ENCODE data around the gene DOCK2.
"Not testable (repeated sequence)": the region's sequence is repeated elsewhere in the genome, so short reads cannot be mapped to it uniquely, and the experiment has no call there.

Gene DOCK2

GRCh38 chr5:170078931-170079330 is 441.9 kb downstream of the DOCK2 start:
- TF ChIP-seq, protein P1, sequence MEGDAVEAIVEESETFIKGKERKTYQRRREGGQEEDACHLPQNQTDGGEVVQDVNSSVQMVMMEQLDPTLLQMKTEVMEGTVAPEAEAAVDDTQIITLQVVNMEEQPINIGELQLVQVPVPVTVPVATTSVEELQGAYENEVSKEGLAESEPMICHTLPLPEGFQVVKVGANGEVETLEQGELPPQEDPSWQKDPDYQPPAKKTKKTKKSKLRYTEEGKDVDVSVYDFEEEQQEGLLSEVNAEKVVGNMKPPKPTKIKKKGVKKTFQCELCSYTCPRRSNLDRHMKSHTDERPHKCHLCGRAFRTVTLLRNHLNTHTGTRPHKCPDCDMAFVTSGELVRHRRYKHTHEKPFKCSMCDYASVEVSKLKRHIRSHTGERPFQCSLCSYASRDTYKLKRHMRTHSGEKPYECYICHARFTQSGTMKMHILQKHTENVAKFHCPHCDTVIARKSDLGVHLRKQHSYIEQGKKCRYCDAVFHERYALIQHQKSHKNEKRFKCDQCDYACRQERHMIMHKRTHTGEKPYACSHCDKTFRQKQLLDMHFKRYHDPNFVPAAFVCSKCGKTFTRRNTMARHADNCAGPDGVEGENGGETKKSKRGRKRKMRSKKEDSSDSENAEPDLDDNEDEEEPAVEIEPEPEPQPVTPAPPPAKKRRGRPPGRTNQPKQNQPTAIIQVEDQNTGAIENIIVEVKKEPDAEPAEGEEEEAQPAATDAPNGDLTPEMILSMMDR (conservative IDR thresholded peaks at IDR 0.05), result no peak

DNA sequence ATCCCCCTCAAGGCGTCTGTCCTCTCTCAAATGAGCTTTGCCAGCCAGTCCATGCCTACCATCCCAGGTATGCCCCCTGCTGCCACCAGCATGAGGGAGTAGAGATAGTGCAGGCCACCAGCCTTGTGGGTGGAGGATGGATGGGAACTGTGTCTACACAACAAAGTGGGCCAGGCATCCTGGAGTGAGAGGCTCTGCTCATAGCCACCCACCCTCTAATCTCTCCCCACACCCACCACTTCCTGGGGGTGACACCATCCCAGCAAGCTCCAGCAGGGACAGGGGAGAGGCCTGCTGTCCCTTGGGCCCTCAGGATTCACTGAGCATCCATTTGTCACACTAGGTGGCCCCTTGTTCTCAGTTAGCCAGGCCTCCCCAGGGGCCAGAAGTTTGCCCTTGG is 443.1 kb downstream of the DOCK2 start:
- H3K27ac ChIP-seq, result no peak overlapping the region
- TF ChIP-seq, protein P1 (conservative IDR thresholded peaks at IDR 0.05), result no peak

More at GRCh38 chr5:170078931-170079330, 441.9 kb downstream of the DOCK2 start:
- H3K27ac ChIP-seq, result no peak overlapping the region

DNA sequence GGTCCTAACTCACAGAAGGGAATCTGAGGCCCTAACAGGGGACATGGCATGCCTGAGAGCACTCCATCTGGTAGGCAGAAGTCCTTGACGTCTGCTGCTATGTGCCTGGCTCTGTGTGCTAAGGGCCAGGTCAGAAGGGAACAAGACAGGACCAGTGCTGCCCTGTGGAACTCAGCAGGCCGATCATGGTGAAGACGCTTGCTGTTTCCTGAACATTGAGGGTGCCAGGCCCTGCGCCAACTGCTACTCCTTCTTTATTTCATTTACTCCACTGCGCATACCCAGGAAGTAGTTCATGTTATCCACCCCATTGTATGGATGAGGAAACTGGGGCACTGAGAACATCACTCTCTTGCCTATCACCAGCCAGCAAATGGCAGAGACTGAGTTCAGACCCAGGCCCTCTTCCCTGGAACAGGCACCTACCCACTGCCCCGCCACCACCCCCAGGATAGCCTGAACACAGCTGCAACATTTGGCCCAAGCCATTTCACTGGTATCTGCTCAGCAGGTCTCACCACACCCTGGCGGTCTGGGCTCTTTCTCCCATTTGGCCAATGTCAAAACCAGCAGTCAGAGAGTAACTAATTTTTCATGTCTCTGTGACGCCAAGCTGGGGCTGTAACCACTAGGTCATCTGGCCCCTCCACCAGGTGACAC is 443.8 kb downstream of the DOCK2 start:
- TF ChIP-seq, protein P1 (conservative IDR thresholded peaks at IDR 0.05), result no peak
- H3K27ac ChIP-seq, result no peak overlapping the region

DNA sequence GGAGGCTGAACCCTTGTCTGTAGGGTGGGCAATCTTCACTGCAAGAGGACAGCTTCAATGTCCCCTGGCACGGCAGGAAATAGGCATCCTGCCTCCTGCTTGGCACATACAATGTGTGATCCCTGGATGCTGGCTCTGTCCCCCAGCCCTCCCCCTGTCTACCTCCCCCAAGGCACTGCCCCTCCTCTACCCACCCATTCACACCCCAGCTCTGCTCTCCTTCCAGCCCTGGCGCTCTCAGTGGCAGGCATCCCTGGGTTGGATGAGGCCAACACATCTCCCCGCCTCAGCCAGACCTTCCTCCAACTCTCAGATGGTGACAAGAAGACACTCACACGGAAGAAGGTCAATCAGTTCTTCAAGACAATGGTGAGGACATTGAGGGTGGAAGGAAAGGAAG is 444.5 kb downstream of the DOCK2 start:
- TF ChIP-seq, protein P1 (conservative IDR thresholded peaks at IDR 0.05), result no peak
- H3K27ac ChIP-seq, result no peak overlapping the region

GRCh38 chr5:170082701-170083100 is 445.6 kb downstream of the DOCK2 start:
- TF ChIP-seq, protein P1 (conservative IDR thresholded peaks at IDR 0.05), result no peak
- no peak overlapping the region for H3K27ac ChIP-seq

DNA sequence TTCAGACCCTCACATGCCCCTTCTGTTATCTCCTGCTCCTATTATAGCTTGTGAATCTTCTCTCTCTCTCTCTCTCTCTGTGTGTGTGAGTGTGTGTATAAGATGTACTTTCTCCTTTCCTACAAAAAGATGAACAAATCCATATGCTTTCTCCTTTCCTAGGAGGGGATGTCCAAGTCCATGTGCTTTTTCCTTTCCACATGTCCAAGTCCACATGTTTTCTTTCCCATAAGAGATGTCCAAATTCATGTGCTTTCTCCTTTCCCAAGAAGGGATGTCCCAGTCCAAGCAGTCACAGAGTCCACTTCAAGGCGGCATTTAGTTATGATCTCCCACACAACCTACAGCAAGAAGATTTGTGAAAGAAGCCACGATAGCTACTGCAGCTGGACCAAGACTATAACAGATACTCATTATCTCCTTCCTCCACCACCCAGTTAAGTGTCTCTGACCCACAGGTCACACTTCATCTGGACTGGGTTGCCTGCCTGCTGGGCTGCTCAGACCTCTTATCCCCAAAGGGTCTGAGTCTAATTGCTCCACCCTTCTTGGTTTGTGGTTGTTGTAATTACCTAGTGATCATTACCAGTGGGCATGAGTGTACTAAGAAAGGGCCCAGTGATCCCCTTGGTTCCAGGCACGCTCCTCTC is 450.2 kb downstream of the DOCK2 start:
- TF ChIP-seq, protein P1 (conservative IDR thresholded peaks at IDR 0.05), result no peak
- no peak overlapping the region for H3K27ac ChIP-seq

DNA sequence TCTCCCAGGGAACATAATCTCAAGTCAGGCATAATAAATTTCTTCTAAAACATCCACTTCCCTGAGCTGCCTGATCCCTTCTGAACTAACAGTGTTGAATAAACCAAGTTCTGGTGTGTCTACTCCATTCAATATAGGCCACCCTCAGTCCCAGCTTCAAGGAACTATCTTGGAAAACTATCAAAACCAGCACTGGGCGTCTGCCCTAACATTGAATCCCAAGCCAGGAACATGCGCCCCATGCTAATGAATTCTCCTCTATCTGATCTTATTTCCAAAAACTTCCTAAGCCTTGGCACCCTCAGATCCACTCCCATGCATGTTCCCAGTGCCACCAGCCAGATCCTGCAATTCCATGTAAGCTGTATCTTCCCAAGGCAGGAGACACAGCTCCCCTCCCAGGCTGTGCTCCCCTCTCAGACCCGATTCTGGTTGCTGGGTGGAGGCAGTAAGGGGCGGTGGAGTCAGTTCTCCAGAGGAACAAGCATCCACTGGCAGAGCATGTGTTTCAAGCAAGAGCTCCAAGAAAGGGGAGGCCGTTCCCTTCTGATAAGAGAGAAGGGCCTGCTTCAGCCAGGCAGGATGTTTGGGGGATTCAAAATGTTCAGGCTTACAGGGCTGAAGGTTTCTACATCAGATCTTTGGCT is 455.5 kb downstream of the DOCK2 start:
- TF ChIP-seq, protein P1 (conservative IDR thresholded peaks at IDR 0.05), result no peak
- H3K27ac ChIP-seq, result no peak overlapping the region

DNA sequence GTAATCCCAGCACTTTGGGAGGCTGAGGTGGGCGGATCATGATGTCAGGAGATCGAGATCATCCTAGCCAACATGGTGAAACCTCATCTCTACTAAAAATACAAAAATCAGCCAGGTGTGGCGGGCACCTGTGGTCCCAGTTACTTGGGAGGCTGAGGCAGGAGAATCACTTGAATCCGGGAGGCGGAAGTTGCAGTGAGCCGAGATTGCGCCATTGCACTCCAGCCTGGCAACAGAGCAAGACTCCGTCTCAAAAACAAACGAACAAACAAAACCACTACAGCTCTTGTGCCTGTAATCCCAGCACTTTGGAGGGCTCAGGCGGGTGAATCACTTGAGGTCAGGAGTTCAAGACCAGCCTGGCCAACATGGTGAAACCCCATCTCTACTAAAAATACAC is 457.3 kb downstream of the DOCK2 start:
- H3K27ac ChIP-seq, result not testable (repeated sequence)
